NOMO-1 treated with dmso at 0.1 percent for 144 hours (cell line): ENCODE measurements around the gene NCF1.
"Not testable (repeated sequence)": the region's sequence is repeated elsewhere in the genome, so short reads cannot be mapped to it uniquely, and the experiment has no call there.

Experiments used
- DNase-seq: peaks from one replicate; lab custom pipeline; 2025; ENCODE audit not compliant: unreplicated experiment; lab: John Stamatoyannopoulos, UW

Gene NCF1

DNA sequence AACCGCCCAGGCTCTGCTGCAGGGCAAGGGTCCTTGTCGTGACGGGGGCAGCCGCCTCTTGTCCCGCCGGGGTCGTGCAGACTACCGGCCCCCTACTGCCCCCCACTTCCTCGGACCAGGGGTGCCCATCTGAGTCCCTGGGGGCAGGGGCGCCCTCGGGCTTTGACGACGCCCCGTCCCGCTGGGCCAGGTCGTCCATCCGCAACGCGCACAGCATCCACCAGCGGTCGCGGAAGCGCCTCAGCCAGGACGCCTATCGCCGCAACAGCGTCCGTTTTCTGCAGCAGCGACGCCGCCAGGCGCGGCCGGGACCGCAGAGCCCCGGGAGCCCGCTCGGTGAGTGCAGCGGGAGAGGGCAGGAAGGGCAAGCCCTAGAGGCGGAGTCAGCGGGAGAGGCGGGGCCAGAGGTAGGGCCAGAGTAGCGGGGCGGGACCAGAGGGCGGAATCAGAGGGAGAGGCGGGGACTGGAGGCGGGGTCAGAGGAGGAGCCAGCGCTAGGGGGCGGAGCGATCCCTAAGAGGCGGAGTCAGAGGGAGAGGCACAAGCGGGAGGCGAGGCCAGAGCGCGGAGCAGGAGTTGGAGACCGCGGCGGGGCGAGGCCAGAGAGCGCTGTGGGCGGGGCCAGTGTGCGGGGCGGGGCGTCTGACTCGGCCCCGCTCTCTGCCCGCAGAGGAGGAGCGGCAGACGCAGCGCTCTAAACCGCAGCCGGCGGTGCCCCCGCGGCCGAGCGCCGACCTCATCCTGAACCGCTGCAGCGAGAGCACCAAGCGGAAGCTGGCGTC, 14.7 kb downstream of the NCF1 start:
- DNase-seq: peak; percentile 96

DNA sequence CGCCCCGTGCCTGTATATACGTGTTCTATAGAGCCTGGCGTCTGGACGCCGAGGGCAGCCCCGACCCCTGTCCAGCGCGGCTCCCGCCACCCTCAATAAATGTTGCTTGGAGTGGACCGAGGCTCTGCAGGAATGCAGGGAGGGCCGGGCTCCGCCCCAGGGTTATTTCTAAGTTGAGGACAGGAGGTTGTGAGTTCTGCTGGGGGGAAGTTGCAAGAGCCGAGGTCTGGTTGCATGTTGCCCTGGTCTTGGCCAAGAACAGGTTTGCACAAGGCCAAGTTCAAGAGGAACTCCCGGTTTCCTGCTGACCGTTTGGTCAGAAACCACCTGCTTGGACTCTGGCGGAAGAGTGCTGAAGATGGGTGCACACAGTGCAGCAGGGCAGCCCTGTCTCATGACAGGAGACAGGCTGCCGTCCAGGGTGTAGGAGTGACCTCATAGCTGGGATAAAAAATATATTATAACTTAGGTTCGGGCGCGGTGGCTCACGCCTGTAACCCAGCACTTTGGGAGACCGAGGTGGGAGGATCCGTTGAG, 15.5 kb downstream of the NCF1 start:
- DNase-seq: not testable (repeated sequence)

GRCh38 chr7:74797848-74798622, 24.2 kb downstream of the NCF1 start:
- DNase-seq: not testable (repeated sequence)

- DNase-seq: not testable (repeated sequence)
Observed at GRCh38 chr7:74798644-74799043, 24.8 kb downstream of the NCF1 start.

- not testable (repeated sequence) for DNase-seq
Observed at GRCh38 chr7:74815882-74816281, 42.1 kb downstream of the NCF1 start.

- not testable (repeated sequence) for DNase-seq
Observed at GRCh38 chr7:74820146-74820805, 46.5 kb downstream of the NCF1 start.

- not testable (repeated sequence) for DNase-seq
Observed at GRCh38 chr7:74821259-74821658, 47.4 kb downstream of the NCF1 start.

DNA sequence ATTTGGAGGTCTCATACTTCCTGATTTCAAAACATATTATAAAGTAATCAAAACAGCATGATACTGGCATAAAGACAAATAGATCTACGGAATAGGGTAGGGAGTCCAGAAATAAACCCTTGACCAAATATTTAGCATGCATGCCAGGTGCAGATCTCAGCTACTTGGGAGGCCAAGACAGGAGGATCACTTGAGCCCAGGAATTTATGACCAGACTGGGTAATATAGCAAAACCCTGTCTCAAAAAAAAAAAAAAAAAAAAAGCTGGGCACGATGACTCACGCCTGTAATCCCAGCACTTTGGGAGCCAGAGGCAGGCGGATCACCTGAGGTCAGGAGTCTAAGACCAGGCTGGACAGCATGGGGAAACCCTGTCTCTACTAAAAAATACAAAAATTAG, 56.1 kb downstream of the NCF1 start:
- not testable (repeated sequence) for DNase-seq

- DNase-seq: not testable (repeated sequence)
Observed at GRCh38 chr7:74830411-74830810, 56.6 kb downstream of the NCF1 start.
